Stomach (tissue), 4 donors: ENCODE results near the gene SLC39A1.

Experiments used
- CTCF ChIP-seq, 7 experiments: fragments of 450-650 bp in 4 of 7; fragments of 200-600 bp in 3 of 7; sonication (generic) in 3 of 7; IDR thresholded peaks; one replicate each; pipeline ENCODE4 v1.5.1; 2016 to 2019; ENCODE audit warnings: antibody characterized with exemption in 7 of 7, control low read depth in 2 of 7, mild to moderate bottlenecking in 1 of 7
- POLR2A ChIP-seq, 4 donors: fragments of 450-650 bp; IDR thresholded peaks; one replicate each; pipeline ENCODE4 v1.6.1; 2016; ENCODE audit warnings: antibody characterized with exemption in 4 of 4, control low read depth in 2 of 4, mild to moderate bottlenecking in 1 of 4, moderate library complexity in 1 of 4

- TF ChIP-seq CTCF (IDR thresholded peaks at IDR 0.05) (no peak), POLR2A (IDR thresholded peaks at IDR 0.05) (no peak)
These were observed 8.5 kb downstream of the SLC39A1 start for GRCh38 chr1:153954826-153955225.
